CMK (cell line): Measurements from ENCODE around the gene CIDEB.
A peak's percentile ranks its signal among the peaks of the same experiment; 100 is the strongest.

Experiments
- DNase-seq: peaks from one replicate; pipeline ENCODE4 v3.0.0-alpha.2; 2010; ENCODE audit warnings: low read depth

CIDEB gene

DNA sequence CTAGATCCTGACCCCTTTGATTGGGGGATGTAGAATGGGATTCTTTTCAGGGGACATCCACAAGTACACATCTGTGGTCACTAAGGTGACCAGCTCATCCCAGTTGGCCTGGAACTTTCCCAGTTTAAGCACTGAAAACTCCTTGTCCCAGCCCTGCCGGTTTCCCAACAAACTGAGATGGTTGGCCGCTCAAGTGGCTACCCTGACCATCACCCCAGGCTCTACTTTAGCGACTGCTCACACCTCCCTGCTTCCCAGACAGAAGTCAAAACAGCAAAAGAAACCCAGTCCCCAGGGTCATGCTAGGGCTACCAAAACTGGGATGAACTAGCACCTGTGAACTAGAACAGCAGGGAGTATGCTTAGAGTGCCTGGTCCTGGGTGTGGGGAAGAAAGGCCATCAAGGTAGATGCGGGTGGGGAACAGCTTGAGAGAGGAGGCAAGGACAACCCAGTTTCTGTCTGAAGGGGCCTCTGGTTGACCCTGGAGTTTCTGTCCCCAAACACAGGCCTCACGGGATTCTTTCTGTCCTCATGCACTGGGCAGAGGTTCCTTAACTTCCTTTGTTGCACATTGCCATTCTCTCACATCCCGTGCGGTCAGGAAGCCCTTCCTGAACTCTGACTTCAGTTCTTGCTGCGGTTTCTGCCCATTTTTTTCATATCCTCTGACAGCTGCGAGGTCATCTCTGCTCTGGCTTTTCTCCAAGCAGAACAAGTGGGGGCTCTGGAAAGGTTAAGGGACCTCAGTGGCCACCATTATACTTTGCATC lies 5.1 kb upstream of the CIDEB start:
- DNase-seq: peak; percentile 68

DNA sequence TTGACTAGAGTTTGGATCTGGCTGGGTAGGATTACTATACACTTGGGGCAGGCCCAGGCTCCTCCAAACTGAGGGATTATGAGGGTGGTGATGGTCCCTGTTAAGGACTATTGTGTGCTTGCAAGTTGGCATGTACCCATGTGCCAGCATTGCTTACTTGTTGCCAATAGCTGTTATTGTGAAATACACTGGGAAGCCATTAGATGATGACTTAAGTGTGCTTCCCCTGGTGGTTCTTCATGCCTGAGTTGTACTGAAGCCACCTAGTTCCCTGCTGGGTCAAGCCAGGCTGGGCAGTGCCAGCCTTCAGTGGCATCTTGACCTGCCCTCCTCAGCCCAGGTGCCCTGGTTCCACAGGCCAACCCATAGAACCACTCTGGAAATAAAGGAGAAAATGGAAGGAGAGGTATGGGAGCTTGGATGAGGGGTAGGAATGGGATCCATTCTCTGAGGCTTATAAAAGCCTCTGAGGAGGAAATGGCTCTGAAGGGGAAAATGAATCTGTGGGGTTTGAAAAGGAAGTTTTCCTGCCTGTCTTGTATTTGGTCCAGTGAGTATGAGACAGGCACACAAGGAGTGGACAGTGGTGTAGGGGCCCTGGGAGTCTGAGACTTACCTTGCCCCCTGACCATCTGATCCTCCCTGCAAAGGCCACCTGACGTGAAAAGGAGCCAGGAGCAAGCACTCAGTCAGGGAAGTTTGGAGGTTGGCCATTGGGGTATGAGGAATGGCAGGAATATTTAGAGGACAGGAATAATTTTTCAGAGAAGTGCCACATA lies 4.2 kb upstream of the CIDEB start:
- no peak for DNase-seq

DNA sequence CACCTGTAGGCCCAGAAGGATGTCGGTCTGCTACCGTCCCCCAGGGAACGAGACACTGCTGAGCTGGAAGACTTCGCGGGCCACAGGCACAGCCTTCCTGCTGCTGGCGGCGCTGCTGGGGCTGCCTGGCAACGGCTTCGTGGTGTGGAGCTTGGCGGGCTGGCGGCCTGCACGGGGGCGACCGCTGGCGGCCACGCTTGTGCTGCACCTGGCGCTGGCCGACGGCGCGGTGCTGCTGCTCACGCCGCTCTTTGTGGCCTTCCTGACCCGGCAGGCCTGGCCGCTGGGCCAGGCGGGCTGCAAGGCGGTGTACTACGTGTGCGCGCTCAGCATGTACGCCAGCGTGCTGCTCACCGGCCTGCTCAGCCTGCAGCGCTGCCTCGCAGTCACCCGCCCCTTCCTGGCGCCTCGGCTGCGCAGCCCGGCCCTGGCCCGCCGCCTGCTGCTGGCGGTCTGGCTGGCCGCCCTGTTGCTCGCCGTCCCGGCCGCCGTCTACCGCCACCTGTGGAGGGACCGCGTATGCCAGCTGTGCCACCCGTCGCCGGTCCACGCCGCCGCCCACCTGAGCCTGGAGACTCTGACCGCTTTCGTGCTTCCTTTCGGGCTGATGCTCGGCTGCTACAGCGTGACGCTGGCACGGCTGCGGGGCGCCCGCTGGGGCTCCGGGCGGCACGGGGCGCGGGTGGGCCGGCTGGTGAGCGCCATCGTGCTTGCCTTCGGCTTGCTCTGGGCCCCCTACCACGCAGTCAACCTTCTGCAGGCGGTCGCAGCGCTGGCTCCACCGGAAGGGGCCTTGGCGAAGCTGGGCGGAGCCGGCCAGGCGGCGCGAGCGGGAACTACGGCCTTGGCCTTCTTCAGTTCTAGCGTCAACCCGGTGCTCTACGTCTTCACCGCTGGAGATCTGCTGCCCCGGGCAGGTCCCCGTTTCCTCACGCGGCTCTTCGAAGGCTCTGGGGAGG lies 3.1 kb upstream of the CIDEB start, which contains the start of gene LTB4R:
LTB4R (plus strand) TSS at position 857 of the 959 bp plus-strand sequence. CDS start 4,150 bp downstream, outside the sequence.
- DNase-seq: no peak

GRCh38 chr14:24310265-24310645 lies 2.5 kb upstream of the CIDEB start:
- DNase-seq: no peak

DNA sequence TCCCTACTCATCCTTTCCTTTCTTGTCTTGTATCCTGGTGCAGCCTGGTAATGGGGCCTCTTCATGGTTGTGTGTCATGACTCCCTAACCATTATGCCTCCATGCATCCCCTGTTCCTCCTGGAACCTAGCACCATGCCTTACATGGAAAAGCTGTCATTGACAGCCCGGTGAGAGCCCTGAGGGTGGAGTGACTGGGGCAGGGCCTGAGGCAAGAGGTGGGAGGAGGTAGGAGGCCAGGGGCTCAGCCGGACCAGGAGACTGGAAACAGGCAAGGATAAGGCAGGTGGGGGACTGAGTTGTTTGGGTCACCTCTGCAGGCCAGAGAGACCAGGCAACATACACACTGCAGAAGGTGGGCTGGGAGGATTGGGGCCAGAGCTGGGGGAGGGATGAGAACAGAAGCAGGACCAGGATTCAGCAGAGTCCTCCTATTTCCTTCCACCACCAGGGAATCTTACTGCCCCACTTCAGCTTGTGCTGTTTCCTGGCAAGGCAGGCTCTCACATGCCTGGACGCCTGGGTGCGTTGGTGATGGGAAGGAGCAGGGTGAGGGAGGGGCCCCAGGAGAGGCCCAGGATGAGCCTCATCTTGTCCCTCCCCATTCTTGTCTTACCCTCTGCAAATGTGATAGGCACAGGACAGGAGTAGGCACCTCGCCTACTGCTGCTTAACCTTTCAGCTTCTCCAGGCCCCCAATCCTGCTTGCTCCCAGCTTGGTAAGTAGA lies 1.9 kb upstream of the CIDEB start, which contains the start of gene LTB4R2:
LTB4R2 (plus strand) TSS at position 603 of the 727 bp plus-strand sequence. CDS start 525 bp downstream, outside the sequence.
- DNase-seq: no peak

- no peak for DNase-seq
Measured at GRCh38 chr14:24308342-24309124, 756 bp upstream of the CIDEB start.

DNA sequence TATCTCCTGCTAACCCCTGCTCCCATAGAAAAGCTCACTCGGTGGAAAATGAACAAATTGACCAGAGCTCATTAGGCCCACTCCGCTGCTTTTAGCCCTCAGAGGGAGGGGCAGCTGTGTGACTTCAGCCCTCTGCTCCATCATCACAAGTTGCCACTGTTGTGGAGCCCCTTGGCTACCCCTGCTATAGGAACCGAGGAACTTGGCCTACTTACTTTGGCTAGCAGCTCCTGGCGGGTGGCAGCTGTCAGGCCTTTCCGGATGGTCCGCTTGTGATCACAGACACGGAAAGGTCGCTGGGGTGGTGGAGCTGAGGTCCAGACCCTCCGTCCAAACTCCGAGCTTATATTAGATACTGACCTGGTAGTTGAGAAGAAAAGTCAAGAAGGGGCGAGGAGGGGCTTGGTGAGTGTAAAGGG lies 612 bp downstream of the CIDEB start:
- no peak for DNase-seq

GRCh38 chr14:24304019-24304387 lies 3.8 kb downstream of the CIDEB start:
- DNase-seq: no peak

DNA sequence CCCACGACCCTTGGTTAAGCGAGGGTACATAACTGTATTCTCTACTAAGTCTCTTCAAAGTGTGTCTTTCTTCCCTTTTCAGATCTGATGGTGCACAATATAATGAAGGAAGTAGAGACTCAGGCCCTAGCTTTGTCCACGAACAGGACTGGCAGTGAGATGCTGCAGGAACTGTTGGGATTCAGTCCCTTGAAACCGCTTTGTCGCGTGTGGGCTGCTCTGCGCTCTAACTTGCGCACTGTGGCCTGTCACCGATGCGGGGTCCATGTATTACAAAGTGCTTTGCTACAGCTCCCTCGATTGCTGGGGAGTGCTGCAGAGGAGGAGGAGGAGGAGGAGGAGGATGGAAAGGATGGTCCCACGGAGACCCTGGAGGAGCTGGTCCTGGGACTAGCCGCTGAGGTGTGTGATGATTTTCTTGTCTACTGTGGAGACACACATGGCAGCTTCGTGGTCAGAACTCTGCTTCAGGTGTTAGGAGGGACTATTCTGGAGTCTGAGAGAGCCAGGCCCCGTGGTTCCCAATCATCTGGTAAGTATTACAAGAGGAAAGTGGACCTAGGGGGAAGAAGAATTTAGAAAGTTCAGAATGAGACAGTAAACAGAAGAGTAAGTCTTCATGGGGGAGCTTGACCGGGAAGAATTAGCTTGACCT lies 7.3 kb downstream of the CIDEB start:
- no peak for DNase-seq

- peak; percentile 60 for DNase-seq
Measured at GRCh38 chr14:24299255-24300191, 8.3 kb downstream of the CIDEB start, which contains the start of the genes DHRS1 and NOP9. DHRS1 (minus strand) TSS chr14:24299780; CDS start chr14:24299106, 674 bp downstream. NOP9 (plus strand) TSS chr14:24299850; CDS start chr14:24299955, 105 bp downstream.

GRCh38 chr14:24298892-24299254 lies 8.9 kb downstream of the CIDEB start:
- DNase-seq: no peak

DNA sequence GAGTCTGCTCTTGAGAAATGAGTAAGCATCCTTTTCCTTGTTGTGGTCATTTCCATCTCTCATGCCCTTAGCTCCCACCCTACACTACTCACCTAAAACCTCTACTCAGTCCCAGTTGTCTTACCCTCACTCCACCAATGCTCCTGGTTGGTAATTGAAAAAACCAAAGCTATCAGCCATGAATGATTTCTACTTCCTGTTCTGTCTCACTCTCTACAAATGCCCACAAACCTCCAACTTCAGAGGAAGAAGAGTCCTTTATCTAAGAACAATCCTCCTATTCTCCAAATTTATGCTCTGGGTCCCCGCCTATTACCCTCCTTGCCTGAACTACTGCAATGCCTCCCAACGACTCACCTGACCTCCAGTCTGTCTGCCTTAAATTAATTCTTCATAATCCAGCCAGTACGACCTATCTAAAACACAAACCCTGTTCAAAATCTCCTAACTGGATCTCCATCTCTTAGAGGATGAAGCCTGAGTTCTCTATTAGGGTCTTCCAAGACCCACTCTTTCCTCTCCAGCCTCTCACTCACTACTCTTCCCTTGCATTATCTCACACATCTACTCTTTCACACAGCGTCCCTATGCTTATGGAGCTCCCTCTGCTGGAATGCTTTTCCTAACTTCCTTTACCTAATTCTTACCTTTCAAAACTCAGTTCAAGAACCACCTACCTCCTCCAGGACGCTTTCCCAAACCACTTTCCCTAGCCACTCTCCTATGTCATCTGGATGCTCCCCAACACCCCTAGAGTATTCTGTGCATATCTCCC lies 10.4 kb downstream of the CIDEB start:
- DNase-seq: no peak

GRCh38 chr14:24296341-24297157 lies 11.2 kb downstream of the CIDEB start:
- no peak for DNase-seq

DNA sequence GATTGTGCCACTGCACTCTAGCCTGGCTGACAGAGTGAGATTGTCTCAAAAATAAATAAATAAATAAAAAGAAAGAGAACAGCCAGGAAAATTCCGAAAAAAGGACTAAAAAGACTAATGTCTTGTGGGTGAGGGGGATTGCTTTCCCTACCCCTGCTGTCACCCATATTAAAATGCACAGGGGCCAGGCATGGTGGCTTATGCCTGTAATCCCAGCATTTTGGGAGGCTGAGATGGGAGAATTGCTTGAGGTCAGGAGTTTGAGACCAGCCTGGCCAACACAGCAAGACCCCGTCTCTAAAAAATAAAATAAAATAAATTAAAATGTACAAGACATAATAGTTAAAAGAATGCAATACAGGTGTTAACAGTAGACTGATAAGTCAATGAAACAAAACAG lies 14.3 kb downstream of the CIDEB start:
- DNase-seq: no peak

DNA sequence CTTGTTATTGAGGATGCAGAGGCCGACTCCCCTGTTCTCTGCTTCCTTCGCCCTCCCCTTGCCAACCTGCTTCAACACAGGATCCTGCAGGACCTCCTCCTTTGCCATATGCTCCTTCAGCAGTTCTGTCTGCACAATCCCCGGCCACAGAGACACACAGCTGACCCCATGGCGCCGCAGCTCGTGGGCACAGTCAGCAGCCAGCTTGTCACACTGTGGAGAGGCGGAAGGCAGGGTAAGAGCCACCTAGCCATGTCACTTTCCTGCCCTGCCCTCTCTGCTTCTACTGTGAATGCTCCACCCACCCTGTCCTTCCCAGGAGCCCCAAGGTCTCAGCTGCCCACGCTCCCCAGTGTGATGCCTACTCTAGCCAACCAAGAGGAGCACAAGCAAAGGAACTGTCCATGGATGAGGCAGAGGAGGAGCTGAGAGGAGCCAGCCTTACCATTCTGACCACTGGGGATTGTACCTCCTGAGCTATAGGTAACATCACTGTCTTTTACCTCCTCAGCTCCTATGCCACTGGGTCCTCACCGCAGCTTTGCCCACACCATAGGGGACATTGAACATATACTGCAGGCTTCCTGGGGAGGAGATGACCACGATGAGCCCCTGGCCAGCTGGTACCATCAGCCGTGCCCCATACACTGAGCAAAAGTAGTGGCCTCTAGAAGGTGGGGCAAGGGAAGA lies 15.5 kb downstream of the CIDEB start:
- DNase-seq: no peak

DNA sequence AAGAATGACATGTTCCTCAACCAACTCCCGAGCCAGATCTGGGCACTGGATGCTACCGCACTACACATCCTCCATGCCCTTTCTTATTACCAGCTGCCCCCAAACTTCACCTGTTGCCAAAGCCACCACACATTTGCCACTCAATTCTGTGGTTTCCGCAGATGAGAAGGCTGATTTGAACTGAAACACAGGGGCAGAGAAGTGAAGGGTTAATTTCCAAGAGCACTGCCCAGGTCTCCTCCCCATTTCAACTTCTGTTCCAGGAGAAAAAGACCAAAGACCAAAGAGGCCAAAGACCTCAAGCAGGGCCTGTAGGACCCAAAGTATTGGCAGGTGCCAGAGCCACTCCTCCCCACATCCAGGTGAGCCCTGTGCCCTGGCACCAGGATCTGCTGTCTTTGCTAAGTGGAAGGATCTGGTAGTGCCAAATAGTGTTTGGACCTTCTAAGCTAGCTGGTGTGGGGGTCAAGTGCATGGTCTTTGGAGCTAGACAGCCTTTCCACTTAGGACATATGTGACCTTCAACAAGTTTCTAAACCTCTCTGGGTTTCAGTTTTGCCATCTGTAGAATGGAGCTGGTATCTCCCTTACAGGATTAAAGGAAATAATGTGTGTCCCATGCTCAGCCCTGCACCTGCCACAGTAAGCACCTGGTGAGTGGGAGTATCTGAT lies 16.2 kb downstream of the CIDEB start:
- no peak for DNase-seq
